IMR-90 (cell line): ENCODE data around the gene TTC3. TPM values are rescaled to one million over a fixed set of nuclear protein-coding genes. Genes with fewer than 3 reads are reported as not detected.

ENCODE experiments used
- ATAC-seq: fragments of 200-7000 bp; cut with Tn5 transposase; 2 replicates; pipeline ENCODE4 v1.9.1; 2020; ENCODE audit warnings: low read depth, mild to moderate bottlenecking, moderate library complexity
- BruUV-seq: library from RNA; stranded (reverse); fragments of 400-500 nt; replicated peaks from 2 replicates; lab custom pipeline; 2021; lab: Mats Ljungman, UMichigan
- CTCF ChIA-PET: fragments of 300-600 bp; formaldehyde crosslinking; extraction: SDS; loops from one replicate; lab custom pipeline; 2021; ENCODE audit warnings: antibody characterized with exemption; lab: Yijun Ruan, JAX
- POLR2A ChIA-PET: fragments of 300-600 bp; sonication (Branson Sonifier 250); formaldehyde crosslinking; loops from one replicate; lab custom pipeline; 2022; ENCODE audit warnings: antibody characterized with exemption; ENCODE audit not compliant: unreplicated experiment; lab: Charles Lee
- DNase-seq: peaks from one replicate; pipeline ENCODE4 v3.0.0; 2013
- H2AFZ ChIP-seq: replicated peaks from 2 replicates; pipeline ENCODE3; 2013; ENCODE audit warnings: low read length, mild to moderate bottlenecking; ENCODE audit not compliant: poor library complexity
- H2AK5ac ChIP-seq: 2 replicates; pipeline ENCODE4 v1.6.1; 2013; ENCODE audit warnings: low read depth, low read length, inconsistent platforms
- H2AK9ac ChIP-seq: replicated peaks from 2 replicates; pipeline ENCODE3; 2013; ENCODE audit warnings: mild to moderate bottlenecking, low read depth, low read length, moderate library complexity; ENCODE audit not compliant: poor library complexity
- H2BK120ac ChIP-seq: 2 replicates; pipeline ENCODE4 v1.6.1; 2013; ENCODE audit warnings: low read depth, low read length, inconsistent platforms
- H2BK15ac ChIP-seq: 3 replicates; pipeline ENCODE4 v1.6.1; 2013; ENCODE audit warnings: low read depth, low read length, inconsistent platforms
- H2BK20ac ChIP-seq: 2 replicates; pipeline ENCODE4 v1.6.1; 2013; ENCODE audit warnings: low read depth, mild to moderate bottlenecking, inconsistent platforms, low read length, moderate library complexity
- H2BK5ac ChIP-seq: 2 replicates; pipeline ENCODE4 v1.6.1; 2013; ENCODE audit warnings: mild to moderate bottlenecking, low read depth, low read length, inconsistent platforms; ENCODE audit not compliant: poor library complexity, severe bottlenecking
- H3K14ac ChIP-seq: replicated peaks from 2 replicates; pipeline ENCODE4 v1.6.1; 2013; ENCODE audit warnings: low read depth, low read length, inconsistent platforms
- H3K18ac ChIP-seq: 2 replicates; pipeline ENCODE4 v1.6.1; 2013; ENCODE audit warnings: low read depth, low read length, control low read depth
- H3K23ac ChIP-seq: 2 replicates; pipeline ENCODE4 v1.6.1; 2013; ENCODE audit warnings: low read depth, low read length, inconsistent platforms
- H3K27ac ChIP-seq: 2 replicates; pipeline ENCODE4 v1.5.1; 2013; ENCODE audit warnings: mild to moderate bottlenecking, control low read depth, low read length; ENCODE audit not compliant: insufficient read depth
- H3K27me3 ChIP-seq: 2 replicates; pipeline ENCODE4 v1.6.1; 2013; ENCODE audit warnings: low read length; ENCODE audit not compliant: control insufficient read depth, insufficient read depth
- H3K36me3 ChIP-seq: 2 replicates; pipeline ENCODE4 v1.6.1; 2013; ENCODE audit warnings: low read length, mixed read lengths; ENCODE audit not compliant: control insufficient read depth, insufficient read depth
- H3K4ac ChIP-seq: 2 replicates; pipeline ENCODE4 v1.6.1; 2013; ENCODE audit warnings: low read depth, low read length, inconsistent platforms
- H3K4me1 ChIP-seq: 2 replicates; pipeline ENCODE4 v1.6.1; 2013; ENCODE audit warnings: low read length, mixed read lengths; ENCODE audit not compliant: control insufficient read depth, insufficient read depth
- H3K4me2 ChIP-seq: 2 replicates; pipeline ENCODE4 v1.6.1; 2013; ENCODE audit warnings: low read depth, mild to moderate bottlenecking, control low read depth, low read length, moderate library complexity
- H3K4me3 ChIP-seq: 2 replicates; pipeline ENCODE4 v1.5.1; 2013; ENCODE audit warnings: low read depth, mild to moderate bottlenecking, control low read depth, low read length, moderate library complexity; ENCODE audit not compliant: insufficient read depth
- H3K56ac ChIP-seq: 2 replicates; pipeline ENCODE4 v1.6.1; 2013; ENCODE audit warnings: low read length, inconsistent platforms; ENCODE audit not compliant: insufficient read depth; ENCODE audit errors: extremely low read depth
- H3K79me1 ChIP-seq, 2 experiments: 2 replicates each; pipeline ENCODE4 v1.6.1; 2013; ENCODE audit warnings: low read length in 2 of 2, inconsistent platforms in 1 of 2, low read depth in 1 of 2
- H3K9ac ChIP-seq: 2 replicates; pipeline ENCODE4 v1.6.1; 2013; ENCODE audit warnings: low read depth, low read length, control low read depth
- H3K9me1 ChIP-seq: 2 replicates; pipeline ENCODE4 v1.6.1; 2013; ENCODE audit warnings: low read length, inconsistent platforms; ENCODE audit not compliant: insufficient read depth
- H3K9me3 ChIP-seq: 2 replicates; pipeline ENCODE4 v1.6.1; 2013; ENCODE audit warnings: low read length; ENCODE audit not compliant: control insufficient read depth, insufficient read depth
- H4K20me1 ChIP-seq: 2 replicates; pipeline ENCODE4 v1.6.1; 2013; ENCODE audit warnings: low read length, inconsistent platforms; ENCODE audit not compliant: insufficient read depth
- H4K5ac ChIP-seq: 2 replicates; pipeline ENCODE4 v1.6.1; 2013; ENCODE audit warnings: mild to moderate bottlenecking, low read depth, low read length, control low read depth
- H4K8ac ChIP-seq, 2 experiments: 2 replicates each; pipeline ENCODE4 v1.6.1; 2013; ENCODE audit warnings: low read depth in 2 of 2, low read length in 2 of 2, control low read depth in 1 of 2, inconsistent platforms in 1 of 2
- H4K91ac ChIP-seq: 2 replicates; pipeline ENCODE4 v1.6.1; 2013; ENCODE audit warnings: low read depth, low read length, inconsistent platforms; ENCODE audit not compliant: insufficient read depth
- BHLHE40 ChIP-seq: fragments of 150-350 bp; IDR thresholded peaks from 2 replicates; pipeline ENCODE4 v1.6.1; 2016; ENCODE audit warnings: mild to moderate bottlenecking, low read depth, low read length
- CEBPB ChIP-seq: IDR thresholded peaks from 2 replicates; pipeline ENCODE4 v1.6.1; 2012; ENCODE audit warnings: low read depth, low read length, improper control_type of control experiment
- CHD1 ChIP-seq: IDR thresholded peaks from 2 replicates; pipeline ENCODE4 v1.6.1; 2012; ENCODE audit warnings: low read depth, low read length, improper control_type of control experiment
- FOS ChIP-seq: fragments of 150-350 bp; IDR thresholded peaks from 2 replicates; pipeline ENCODE4 v1.6.1; 2016; ENCODE audit warnings: low read depth, low read length
- MAFK ChIP-seq: IDR thresholded peaks from 2 replicates; pipeline ENCODE4 v1.6.1; 2012; ENCODE audit warnings: low read depth, low read length, improper control_type of control experiment
- MAZ ChIP-seq: IDR thresholded peaks from 2 replicates; pipeline ENCODE4 v1.6.1; 2012; ENCODE audit warnings: low read depth, mild to moderate bottlenecking, low read length, improper control_type of control experiment, moderate library complexity, borderline replicate concordance
- NFE2L2 ChIP-seq: fragments of 150-350 bp; IDR thresholded peaks from 2 replicates; pipeline ENCODE4 v1.6.1; 2016; ENCODE audit warnings: low read depth, mild to moderate bottlenecking, low read length
- RCOR1 ChIP-seq: IDR thresholded peaks from 2 replicates; pipeline ENCODE4 v1.6.1; 2012; ENCODE audit warnings: mild to moderate bottlenecking, low read length, improper control_type of control experiment; ENCODE audit not compliant: insufficient replicate concordance
- SMC3 ChIP-seq: fragments of 150-350 bp; IDR thresholded peaks from 2 replicates; pipeline ENCODE4 v1.6.1; 2016; ENCODE audit warnings: low read depth, mild to moderate bottlenecking, antibody characterized with exemption, low read length, moderate library complexity
- WGBS, 2 experiments: methylation state at CpG; one replicate each; pipeline versions ENCODE4 v1.1.5 to v1.1.7; 2013; ENCODE audit warnings: missing lambda C conversion rate in 2 of 2; ENCODE audit not compliant: insufficient read length in 1 of 2; ENCODE audit errors: extremely low coverage in 2 of 2; 5-methylcytosine and 5-hydroxymethylcytosine counted together
- dilution Hi-C: fragments of 300-500 bp; cut with HindIII; formaldehyde crosslinking; loops from one replicate; pipeline ENCODE4 v1.14.3; 2018; ENCODE audit warnings: low sequenced_read_pairs; ENCODE audit not compliant: unreplicated experiment
- in situ Hi-C: fragments of 300-500 bp; cut with MboI; formaldehyde crosslinking; loops from 3 replicates; pipeline ENCODE4 v1.14.3; 2019; ENCODE audit warnings: low sequenced_read_pairs, inconsistent platforms, mixed read lengths
- intact Hi-C: fragments of 100-400 bp; cut with micrococcal nuclease; formaldehyde crosslinking; loops from 2 replicates; pipeline ENCODE4 v1.10.0; 2022
- polyA plus RNA-seq, 3 experiments: library from polyadenylated mRNA; depleted of rRNA; stranded (reverse); fragments of >200 nt; gene quantifications; 2 replicates each; pipeline ENCODE4 v1.2.3, GENCODE V29; 2012; ENCODE audit warnings: low replicate concordance in 1 of 3
- total RNA-seq: library from RNA; depleted of rRNA; stranded (reverse); fragments of >200 nt; gene quantifications from 2 replicates; pipeline ENCODE4 v1.2.3, GENCODE V29; 2012
- TF ChIP-seq, protein P1 (sequence below): fragments of 150-350 bp; IDR thresholded peaks from 2 replicates; pipeline ENCODE4 v1.6.1; 2017; ENCODE audit warnings: mild to moderate bottlenecking, antibody characterized with exemption, low read length, low read depth

Gene TTC3
- total and polyA plus RNA-seq, 2 of the 4 experiments (the other 2 are of a cell fraction) = 96.7 to 293 TPM

DNA sequence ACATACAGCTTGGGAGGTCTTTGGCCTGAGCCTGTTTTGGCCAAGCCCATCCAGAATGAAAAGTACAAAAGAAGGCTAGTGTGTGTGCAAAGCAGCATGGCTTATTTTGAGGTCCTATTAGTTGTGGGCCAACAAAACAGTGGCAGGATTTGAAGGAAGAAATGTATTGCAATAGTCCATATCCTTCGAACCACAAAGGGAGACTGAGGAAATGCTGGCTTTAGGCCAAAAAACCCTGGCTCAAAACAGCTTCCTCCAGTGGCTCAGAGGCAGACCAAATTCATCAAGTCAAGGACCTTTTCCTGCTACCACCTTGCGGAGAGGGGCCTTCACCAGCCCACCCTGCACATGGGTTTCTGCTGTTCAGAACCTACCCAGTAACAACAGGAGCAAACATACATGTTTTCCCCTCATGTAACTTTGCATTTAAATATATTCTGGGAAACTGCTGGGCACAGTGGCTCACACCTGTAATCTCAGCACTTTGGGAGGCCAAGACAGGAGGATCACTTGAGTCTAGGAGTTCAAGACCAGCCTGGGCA, 150.8 kb downstream of the TTC3 start:
- Histone ChIP-seq H3K36me3 (peaks cover 49% of the 10 kb centered on the region), H3K4me3 (no peak overlapping the region), H4K91ac (no peak overlapping the region), H2BK15ac (no peak overlapping the region), H3K4ac (no peak overlapping the region), H3K79me1 (peaks cover 4 to 19% of the 10 kb centered on the region in 2 experiments; a peak in 2 of 4 replicates), H4K20me1 (no peaks in the 10 kb centered on the region), H3K56ac (no peak overlapping the region), H2AK5ac (no peak overlapping the region), H3K18ac (no peak overlapping the region), H4K5ac (no peak overlapping the region), H3K27me3 (no peaks in the 10 kb centered on the region), H3K4me1 (peaks cover 2% of the 10 kb centered on the region), H3K9ac (no peak overlapping the region), H3K23ac (no peak overlapping the region), H2BK120ac (no peak overlapping the region), H3K14ac (no peak overlapping the region), H3K4me2 (no peak overlapping the region), H4K8ac (no peak overlapping the region), H2AK9ac (no peak overlapping the region), H3K9me3 (no peaks in the 10 kb centered on the region), H2BK20ac (no peak overlapping the region), H2BK5ac (no peak overlapping the region), H3K27ac (no peak overlapping the region), H2AFZ (no peak overlapping the region), H3K9me1 (peaks cover 4% of the 10 kb centered on the region; the same call in 1 of the 2 replicates)
- intact Hi-C loops = no loop called here
- dilution Hi-C loops = no loop called here
- BruUV-seq = TSS peak; percentile 75
- no peak for DNase-seq
- 100% methylated on average over 1 of the region's 2 CpGs; no CpG with 5 or more reads in 1 of the 2 experiments for WGBS, 2 experiments
- CTCF ChIA-PET = no interaction called here
- in situ Hi-C loops = no loop called here
- POLR2A ChIA-PET = no interaction called here
- no peak for TF ChIP-seq CHD1
- no peak for TF ChIP-seq BHLHE40
- no peak for TF ChIP-seq CEBPB
- no peak for TF ChIP-seq MAFK
- TF ChIP-seq NFE2L2 = no peak
- no peak for TF ChIP-seq SMC3
- no peak for TF ChIP-seq RCOR1
- TF ChIP-seq, protein P1, sequence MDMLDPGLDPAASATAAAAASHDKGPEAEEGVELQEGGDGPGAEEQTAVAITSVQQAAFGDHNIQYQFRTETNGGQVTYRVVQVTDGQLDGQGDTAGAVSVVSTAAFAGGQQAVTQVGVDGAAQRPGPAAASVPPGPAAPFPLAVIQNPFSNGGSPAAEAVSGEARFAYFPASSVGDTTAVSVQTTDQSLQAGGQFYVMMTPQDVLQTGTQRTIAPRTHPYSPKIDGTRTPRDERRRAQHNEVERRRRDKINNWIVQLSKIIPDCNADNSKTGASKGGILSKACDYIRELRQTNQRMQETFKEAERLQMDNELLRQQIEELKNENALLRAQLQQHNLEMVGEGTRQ = no peak
- no peak for TF ChIP-seq MAZ
- no peak for TF ChIP-seq FOS
- no peak for ATAC-seq
